ENCODE data around the gene ABCB6.
A peak's percentile ranks its signal among the peaks of the same experiment; 100 is the strongest.
"Not testable (repeated sequence)": the region's sequence is repeated elsewhere in the genome, so short reads cannot be mapped to it uniquely, and the experiment has no call there.

The ABCB6 gene

DNA sequence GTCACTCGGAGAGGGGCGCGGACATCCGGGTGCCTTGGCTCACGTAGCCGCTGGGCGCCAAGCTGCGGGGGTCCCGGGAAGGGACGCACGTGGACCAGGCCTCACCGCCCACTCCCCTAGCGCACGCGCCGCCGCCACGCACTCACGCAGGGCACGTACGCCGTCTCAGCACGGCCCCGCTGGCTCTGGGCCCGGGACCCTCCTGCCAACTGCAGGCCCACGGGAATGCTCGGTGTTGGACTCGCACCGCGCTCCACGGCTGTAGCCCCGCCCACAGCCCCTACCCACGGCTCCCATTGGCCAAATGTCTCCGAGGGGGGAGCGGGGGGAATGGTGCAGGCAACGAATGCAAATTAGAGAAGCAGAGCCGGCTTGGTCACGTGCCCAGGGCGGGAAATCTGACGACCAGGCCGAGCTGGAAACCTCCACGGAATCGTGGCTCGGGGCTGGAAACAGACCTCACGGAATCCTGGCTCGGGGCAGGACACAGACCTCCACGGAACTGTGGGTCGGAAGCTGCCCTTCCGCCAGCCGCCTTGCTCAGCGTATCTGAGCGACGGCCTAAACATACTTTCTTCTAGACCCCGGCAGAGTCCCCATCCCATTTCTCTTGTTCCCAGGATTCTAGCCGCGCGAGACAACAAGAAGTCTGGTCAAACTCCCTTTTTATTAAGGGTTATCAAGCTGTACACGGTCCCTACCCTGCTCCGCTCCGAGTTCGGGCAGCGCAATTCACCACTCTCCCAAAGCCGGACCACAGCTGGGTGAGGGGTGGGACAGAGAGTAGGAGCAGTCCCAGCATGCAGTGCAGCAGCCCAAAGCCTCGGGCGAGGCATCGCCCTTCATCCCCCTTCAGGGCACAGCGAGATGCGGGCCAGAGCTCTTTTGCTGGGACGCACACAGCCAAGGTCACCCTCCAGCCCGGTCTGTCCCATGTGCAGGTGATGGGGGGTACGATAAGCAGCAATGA lies at the start of gene ABCB6:
TSS of gene ABCB6 (minus strand) at position 227 of the 970 bp plus-strand sequence. CDS start 285 bp downstream, outside the sequence.
- peak; percentile 83 for DNase-seq

DNA sequence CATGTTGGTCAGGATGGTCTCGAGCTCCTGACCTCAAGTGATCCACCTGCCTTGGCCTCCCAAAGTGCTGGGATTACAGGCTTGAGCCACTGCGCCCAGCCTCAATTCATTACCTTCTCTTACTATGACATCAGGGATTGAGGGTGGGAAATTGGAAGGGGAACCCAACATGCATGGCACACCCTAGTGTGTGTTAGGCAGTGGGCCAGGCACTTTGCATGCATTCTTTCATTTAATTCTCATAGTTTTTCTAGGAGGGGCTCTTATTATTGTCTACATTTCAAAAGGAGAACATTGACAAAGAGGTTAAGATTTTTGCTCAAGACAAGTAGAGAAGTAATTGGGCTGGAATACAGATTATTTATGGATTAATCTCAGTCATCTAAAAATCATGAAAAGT lies 49.5 kb upstream of the ABCB6 start:
- DNase-seq: no peak

- DNase-seq: no peak
These were observed 48.1 kb upstream of the ABCB6 start for GRCh38 chr2:219266886-219267285.

DNA sequence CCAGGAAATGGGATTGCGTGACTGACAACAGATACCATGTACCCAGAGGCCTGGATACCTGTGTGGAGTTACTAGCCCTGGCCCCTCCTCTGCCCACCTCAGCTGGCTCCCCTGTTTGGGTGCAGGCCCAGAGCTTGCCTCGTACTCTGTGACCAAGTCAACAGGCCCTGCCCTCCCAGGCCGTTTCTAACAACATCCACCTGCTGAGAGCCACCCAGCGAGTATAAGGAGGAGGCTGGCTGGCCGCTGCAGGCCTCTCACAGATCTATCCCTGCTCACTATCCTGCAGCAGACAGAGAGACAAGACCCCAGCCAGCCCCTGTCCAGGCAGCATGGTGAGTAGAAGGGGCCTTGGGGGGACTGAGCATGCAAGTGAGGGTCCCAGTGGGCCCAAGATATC lies 47.5 kb upstream of the ABCB6 start:
- DNase-seq: no peak

DNA sequence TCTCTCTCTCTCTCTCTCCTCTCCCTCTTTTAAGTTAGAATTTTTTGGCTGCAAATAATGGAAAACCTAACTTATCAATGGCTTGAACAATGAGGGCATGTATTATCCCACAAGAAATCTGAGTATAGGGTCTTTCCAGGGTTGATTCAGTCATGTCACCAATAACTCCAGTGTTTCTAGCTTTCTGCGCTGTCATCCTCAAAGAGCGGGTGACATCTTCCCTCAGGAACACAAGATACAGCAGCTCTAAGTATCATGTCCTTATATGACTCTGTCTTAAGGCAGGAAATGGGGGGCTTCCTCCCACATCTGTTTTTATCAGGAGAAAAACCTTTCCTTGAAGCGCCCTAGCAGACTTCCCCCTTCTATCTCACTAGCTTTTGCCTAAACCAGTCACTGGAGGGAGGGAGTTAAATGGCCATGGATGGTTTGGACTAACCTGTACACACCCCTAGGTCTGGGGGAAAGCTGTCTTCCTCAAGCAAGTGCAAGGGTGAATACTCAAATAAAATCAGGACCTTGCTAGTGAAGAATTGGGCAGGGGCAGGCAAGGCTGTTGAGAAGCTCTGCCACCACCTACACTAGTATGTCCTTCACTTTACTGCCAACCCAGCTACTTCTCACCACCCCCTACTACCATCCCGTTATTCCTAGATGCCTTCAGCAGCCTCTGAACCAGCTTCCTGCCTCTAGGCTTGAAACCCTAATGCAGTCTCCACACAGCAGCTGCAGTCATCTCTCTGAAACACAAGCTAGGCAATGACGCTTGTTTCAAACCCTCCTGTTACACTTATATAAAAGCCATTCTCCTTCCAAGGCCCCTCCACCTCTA lies 42.5 kb upstream of the ABCB6 start:
- DNase-seq: no peak

DNA sequence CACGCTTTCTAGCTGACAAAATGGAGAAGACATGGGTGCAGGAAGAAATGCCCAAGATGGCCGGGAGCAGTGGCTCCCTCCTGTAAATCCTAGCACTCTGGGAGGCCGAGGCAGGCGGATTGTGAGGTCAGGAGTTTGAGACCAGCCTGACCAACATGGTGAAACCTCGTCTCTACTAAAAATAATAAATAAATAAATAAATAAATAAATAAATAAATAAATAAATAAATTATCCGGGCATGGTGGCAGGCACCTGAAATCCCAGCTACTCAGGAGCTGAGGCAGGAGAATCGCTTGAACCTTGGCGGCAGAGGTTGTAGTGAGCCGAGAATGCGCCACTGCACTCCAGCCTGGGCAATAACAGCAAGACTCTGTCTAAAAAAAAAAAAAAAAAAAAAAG lies 40.2 kb upstream of the ABCB6 start:
- DNase-seq: not testable (repeated sequence)

DNA sequence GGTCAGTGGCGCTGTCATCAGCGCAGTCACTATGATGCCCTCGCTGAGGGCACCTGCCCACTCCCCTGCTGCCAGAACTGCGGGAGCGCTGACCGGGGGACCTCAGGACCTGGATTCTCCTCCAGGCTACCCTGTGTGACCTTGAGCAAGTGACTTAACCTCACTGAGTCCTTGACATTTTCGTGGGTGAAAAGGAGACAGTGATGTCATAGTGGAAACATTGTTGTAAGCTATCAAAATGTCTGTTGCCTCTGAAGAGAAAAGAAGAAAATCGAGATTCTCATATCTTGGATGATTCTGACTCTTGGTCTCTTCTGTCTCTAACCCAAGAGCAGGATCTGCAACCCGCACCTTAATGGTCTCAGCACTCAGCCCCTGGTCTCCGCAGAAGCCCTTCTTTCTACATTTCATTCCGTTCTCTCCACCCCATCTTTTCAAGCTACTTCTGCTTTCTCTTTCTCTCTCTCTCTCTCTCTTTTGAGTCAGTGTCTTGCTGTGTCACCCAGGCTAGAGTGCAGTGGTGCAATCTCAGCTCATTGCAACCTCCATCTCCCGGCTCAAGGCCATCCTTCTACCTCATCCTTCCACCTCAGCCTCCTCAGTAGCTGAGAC lies 35.9 kb upstream of the ABCB6 start:
- DNase-seq: no peak

- DNase-seq: peak; percentile 45
These were observed 35.2 kb upstream of the ABCB6 start, which contains the start of gene TUBA4A for GRCh38 chr2:219253753-219254589. Gene TUBA4A, minus strand, starts transcription at chr2:219253918. Its CDS starts 60 bp downstream, at chr2:219253858.

DNA sequence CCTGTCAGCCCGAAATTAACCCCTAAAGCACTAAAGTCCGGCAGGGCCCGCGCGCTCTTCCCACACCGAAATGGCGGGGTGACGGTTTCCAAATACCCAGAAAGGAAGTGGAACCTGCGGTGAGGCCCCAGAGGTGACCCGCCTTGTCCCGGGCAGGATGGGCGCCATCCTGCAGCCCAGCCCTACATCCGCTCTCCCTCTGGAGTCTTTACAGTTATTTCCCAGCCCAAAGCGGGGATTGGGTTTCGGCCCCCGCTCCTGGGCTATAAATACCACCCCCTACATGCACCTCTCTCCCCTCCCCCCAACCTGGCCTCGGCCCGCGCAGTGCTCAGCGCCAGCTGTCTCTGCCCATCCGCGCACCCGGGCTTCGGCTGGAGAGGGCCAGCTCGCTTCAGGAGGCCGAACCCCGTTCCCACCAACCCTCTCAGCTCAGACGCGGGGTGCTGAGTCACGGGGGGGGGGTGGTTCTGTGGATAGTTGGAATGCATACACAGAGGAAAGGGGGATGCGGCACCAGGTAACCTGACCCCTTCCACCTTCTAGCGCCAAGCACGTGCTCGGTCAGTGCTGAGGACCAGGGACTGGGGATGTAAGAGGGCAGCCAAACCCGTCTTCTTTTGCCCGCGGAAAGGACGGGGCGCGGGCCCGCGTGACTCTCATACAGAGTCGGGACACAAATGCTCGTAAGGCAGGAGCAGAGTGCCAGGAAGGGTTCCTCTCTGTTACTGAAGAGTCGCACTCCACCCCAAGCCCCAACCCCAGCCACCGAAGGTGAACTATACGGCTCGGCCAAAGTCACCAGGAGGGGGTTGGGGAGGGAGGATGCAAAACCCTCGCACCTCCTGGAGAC lies 34.4 kb upstream of the ABCB6 start, which contains the start of gene TUBA4B:
TSS of gene TUBA4B (plus strand) at position 344 of the 853 bp plus-strand sequence. CDS start at position 509, 165 bp downstream.
- DNase-seq: peak; percentile 23

DNA sequence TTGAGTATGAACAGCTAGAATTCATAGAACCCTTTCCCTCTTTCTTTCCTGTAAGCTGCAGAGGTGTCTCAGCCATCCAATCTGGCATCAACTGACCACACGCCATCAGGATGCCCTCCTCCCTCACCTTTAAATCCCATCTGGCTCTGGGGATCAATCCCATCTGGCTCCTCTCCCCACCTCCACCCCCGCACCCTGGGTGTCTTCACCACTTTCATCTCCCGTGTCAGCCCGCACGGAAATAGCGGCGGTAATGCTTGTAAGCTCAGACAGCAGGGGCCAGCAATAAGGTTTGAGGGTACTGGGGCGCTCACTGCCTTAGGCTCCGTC lies 33.8 kb upstream of the ABCB6 start:
- DNase-seq: no peak

GRCh38 chr2:219252084-219252483 lies 33.3 kb upstream of the ABCB6 start:
- no peak for DNase-seq

DNA sequence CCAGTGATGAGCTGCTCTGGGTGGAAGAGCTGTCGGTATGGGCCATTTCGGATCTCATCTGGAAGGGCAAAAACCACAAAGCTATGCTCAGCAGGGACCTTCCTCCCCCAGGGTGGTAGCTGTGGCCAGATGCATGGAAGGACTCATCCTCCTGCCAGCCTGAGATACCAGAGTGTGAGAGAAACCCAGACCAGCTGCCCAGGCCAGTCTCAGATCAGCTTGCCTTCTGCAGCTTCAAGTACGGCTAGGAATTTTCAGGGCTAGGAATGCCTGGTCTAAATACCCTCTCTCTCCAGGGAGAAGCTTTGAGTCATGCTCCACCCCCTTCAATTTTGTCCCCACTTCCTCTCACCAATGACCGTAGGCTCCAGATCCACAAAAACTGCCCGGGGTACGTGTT lies 32.9 kb upstream of the ABCB6 start:
- no peak for DNase-seq

DNA sequence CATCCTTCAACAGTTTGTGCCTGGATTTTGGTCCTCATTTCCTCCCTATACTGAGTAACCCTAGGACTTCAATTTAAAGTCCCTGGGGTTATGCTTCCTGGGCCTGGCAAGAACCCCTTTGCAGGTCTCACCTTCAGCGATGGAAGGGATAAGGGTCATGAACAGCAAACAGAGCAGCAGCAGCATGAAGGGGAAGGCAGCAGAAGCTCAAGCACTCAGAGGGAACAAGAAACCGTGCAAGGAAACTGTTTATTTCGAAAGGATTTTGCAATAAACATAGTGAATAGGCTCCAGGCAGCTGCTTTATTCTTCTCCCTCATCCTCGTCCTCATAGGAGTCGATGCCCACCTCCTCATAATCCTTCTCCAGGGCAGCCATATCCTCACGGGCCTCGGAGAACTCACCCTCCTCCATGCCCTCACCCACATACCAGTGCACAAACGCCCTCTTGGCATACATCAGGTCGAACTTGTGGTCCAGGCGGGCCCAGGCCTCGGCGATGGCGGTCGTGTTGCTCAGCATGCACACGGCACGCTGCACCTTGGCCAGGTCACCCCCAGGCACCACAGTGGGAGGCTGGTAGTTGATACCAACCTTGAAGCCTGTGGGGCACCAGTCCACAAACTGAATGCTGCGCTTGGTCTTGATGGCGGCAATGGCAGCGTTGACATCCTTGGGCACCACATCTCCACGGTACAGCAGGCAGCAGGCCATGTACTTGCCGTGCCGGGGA lies 31.5 kb upstream of the ABCB6 start:
- no peak for DNase-seq

GRCh38 chr2:219249203-219249980 lies 30.6 kb upstream of the ABCB6 start:
- DNase-seq: no peak

DNA sequence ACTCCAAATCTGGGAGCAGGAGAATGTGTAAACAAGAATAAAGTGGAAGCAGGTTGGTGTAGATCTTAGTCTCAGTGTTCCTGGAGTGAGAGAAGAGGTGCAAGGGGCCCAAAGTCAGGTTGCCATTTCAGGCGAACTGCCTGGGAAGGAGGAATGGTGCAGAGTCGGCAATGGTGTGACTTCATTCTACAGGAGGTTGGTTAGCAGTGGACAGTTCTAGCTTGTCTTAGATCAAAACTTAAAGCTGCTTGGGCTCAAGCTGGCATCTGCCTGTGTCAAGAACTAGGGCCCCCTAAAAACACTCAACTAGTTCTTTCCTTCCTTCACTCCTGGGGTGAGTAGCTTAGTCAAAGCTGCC lies 30.1 kb upstream of the ABCB6 start:
- no peak for DNase-seq

- no peak for DNase-seq
These were observed 29.2 kb upstream of the ABCB6 start for GRCh38 chr2:219247678-219248642.

- DNase-seq: no peak
These were observed 27.8 kb upstream of the ABCB6 start for GRCh38 chr2:219246559-219246958.

DNA sequence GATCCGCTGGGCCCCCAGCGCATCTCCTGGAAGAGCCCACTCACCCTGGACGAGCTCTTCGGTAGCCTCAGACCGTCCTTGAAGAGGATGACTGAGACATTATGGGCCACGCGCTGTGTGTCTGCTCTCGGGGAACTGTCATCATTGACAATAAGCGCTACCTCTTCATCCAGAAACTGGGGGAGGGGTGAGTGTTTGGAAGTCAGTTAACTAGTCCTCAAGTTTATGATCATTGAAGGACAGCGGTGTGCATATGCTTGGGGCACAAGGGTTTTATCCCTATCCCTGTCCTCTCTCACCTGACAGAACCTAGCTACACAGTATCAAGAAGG lies 27.1 kb upstream of the ABCB6 start:
- DNase-seq: no peak
